Fibroblast of skin of abdomen (primary cell): ENCODE measurements around the gene MARCHF10. TPM values are rescaled to one million over a fixed set of nuclear protein-coding genes. Genes with fewer than 3 reads are reported as not detected.
"Not testable (repeated sequence)": the region's sequence is repeated elsewhere in the genome, so short reads cannot be mapped to it uniquely, and the experiment has no call there.

Experiments
- DNase-seq: peaks from one replicate; pipeline ENCODE4 v3.0.0-alpha.2; 2013
- polyA plus RNA-seq, 2 experiments: library from polyadenylated mRNA; unstranded; fragments of 120-200 nt; gene quantifications; one replicate each; pipeline ENCODE4 v1.2.1, GENCODE V29; 2013; ENCODE audit not compliant: insufficient read length in 2 of 2

MARCHF10 gene
- polyA plus RNA-seq (2013, experiment 1 of 2; ENCODE audit: insufficient read length): 0.32 TPM
- 0.32 TPM for polyA plus RNA-seq (2013, experiment 2 of 2; ENCODE audit: insufficient read length)

GRCh38 chr17:62807812-62808575 is at the start of gene MARCHF10:
TSS of gene MARCHF10 (minus strand) at chr17:62808314. CDS start at chr17:62801735, 6,579 bp downstream.
- DNase-seq: no peak

GRCh38 chr17:62857526-62857925 is 49.4 kb upstream of the MARCHF10 start:
- no peak for DNase-seq

GRCh38 chr17:62856594-62856993 is 48.5 kb upstream of the MARCHF10 start:
- DNase-seq: no peak

GRCh38 chr17:62855156-62855555 is 47.0 kb upstream of the MARCHF10 start:
- DNase-seq: no peak

- peak; percentile 87 for DNase-seq
These were observed 46.1 kb upstream of the MARCHF10 start for GRCh38 chr17:62854098-62854680.

- DNase-seq: no peak
These were observed 44.1 kb upstream of the MARCHF10 start for GRCh38 chr17:62852195-62852594.

GRCh38 chr17:62849591-62850415 is 41.7 kb upstream of the MARCHF10 start:
- not testable (repeated sequence) for DNase-seq

GRCh38 chr17:62848334-62848733 is 40.2 kb upstream of the MARCHF10 start:
- DNase-seq: no peak

- DNase-seq: no peak
These were observed 39.3 kb upstream of the MARCHF10 start for GRCh38 chr17:62847426-62847825.

- DNase-seq: no peak
These were observed 32.8 kb upstream of the MARCHF10 start for GRCh38 chr17:62840871-62841270.

- not testable (repeated sequence) for DNase-seq
These were observed 25.7 kb upstream of the MARCHF10 start for GRCh38 chr17:62833816-62834215.

GRCh38 chr17:62832405-62832804 is 24.3 kb upstream of the MARCHF10 start:
- DNase-seq: no peak

- DNase-seq: not testable (repeated sequence)
These were observed 23.0 kb upstream of the MARCHF10 start for GRCh38 chr17:62831066-62831465.

GRCh38 chr17:62827746-62828485 is 19.8 kb upstream of the MARCHF10 start:
- DNase-seq: peak; percentile 74

- no peak for DNase-seq
These were observed 18.8 kb upstream of the MARCHF10 start for GRCh38 chr17:62826956-62827355.

- DNase-seq: no peak
These were observed 17.1 kb upstream of the MARCHF10 start for GRCh38 chr17:62825182-62825581.

GRCh38 chr17:62824290-62825131 is 16.4 kb upstream of the MARCHF10 start:
- DNase-seq: peak; percentile 99

- DNase-seq: no peak
These were observed 15.2 kb upstream of the MARCHF10 start for GRCh38 chr17:62823111-62823893.

- DNase-seq: no peak
These were observed 14.2 kb upstream of the MARCHF10 start for GRCh38 chr17:62822080-62822904.
